Measurements from ENCODE around the gene THRA. TPM values are rescaled to one million over a fixed set of nuclear protein-coding genes. Genes with fewer than 3 reads are reported as not detected.

THRA gene
- total RNA-seq, 1 experiment from 2014 or later: 11.4 TPM

GRCh38 chr17:40099619-40100418 lies 37.1 kb downstream of the THRA start:
- BruUV-seq (replicated peaks): TSS peak; percentile 85
- DNase-seq: no peak

DNA sequence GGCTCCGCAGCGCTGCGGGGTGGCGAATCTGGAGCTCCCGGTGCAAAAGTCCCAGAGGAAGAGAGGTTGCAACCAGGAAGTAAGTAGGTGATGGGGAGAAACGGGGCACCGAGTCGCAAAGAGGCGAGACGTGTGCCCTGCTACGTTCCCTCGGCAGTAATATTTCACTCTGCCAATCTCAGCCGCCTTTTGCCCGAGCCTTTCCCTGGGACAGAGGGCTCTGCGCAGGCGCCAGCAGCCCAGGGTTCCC lies 37.6 kb downstream of the THRA start, which contains the start of gene NR1D1:
NR1D1 (minus strand) TSS at position 171 of the 250 bp plus-strand sequence. CDS start 495 bp downstream, outside the sequence.
- H3K4me3 ChIP-seq: peak within 1 kb of the TSS; percentile 89
- intact Hi-C loops (cut with micrococcal nuclease; ENCODE audit: unreplicated experiment): no loop called here
- DNase-seq: no peak
- TF ChIP-seq EZH2 (IDR thresholded peaks at IDR 0.05; ENCODE audit: low read depth) (no peak), CTCF (conservative IDR thresholded peaks at IDR 0.05) (no peak)
- no peaks in the 10 kb centered on the region for H3K27me3 ChIP-seq (ENCODE audit: insufficient read depth, low read depth)
- no peaks in the 10 kb centered on the region for H3K9me3 ChIP-seq (ENCODE audit: insufficient read depth, low read depth)
- H3K4me1 ChIP-seq (replicated peaks; ENCODE audit: insufficient read depth): peaks cover 56% of the 10 kb centered on the region
- H4K20me1 ChIP-seq (ENCODE audit: insufficient read depth): no peaks in the 10 kb centered on the region
- H3K9me2 ChIP-seq (ENCODE audit: insufficient read depth): no peaks in the 10 kb centered on the region
- peaks cover 32% of the 10 kb centered on the region for H3F3A ChIP-seq (ENCODE audit: insufficient read depth, low read depth)
- peaks cover 7% of the 10 kb centered on the region; the same call in 1 of the 2 replicates for H3K36me3 ChIP-seq (ENCODE audit: low read depth)
- peak within 1 kb of the TSS; percentile 85 for H2AFZ ChIP-seq
- BruUV-seq (replicated peaks): no TSS peak
- peak within 1 kb of the TSS; percentile 79 for H3K4me2 ChIP-seq
- ChIA-PET POLR2A (ENCODE audit: unreplicated experiment) (interaction anchor here (0.6 to 1.4 kb wide), 7 partner anchors 13 to 87 kb away, joined by 3 to 11 read pairs (median 5); partner anchors contain the start of genes CSF3 and MED24), CTCF (interaction anchor here (1.4 kb wide), 1 partner anchor 13 kb away, joined by 8 read pairs; no protein-coding TSS in a partner anchor)
- peak within 1 kb of the TSS; percentile 81 for H3K27ac ChIP-seq
- H3K79me2 ChIP-seq (ENCODE audit: low read depth): peaks cover 23% of the 10 kb centered on the region

More at GRCh38 chr17:40099619-40100418, 37.1 kb downstream of the THRA start:
- Histone ChIP-seq H3K27ac (peak overlapping the region; percentile 81), H3F3A (ENCODE audit: insufficient read depth, low read depth) (peaks cover 32% of the 10 kb centered on the region), H3K4me2 (peak overlapping the region; percentile 79), H3K36me3 (ENCODE audit: low read depth) (peaks cover 9% of the 10 kb centered on the region), H2AFZ (peak overlapping the region; percentile 85), H4K20me1 (ENCODE audit: insufficient read depth) (no peaks in the 10 kb centered on the region), H3K27me3 (ENCODE audit: insufficient read depth, low read depth) (no peaks in the 10 kb centered on the region), H3K79me2 (ENCODE audit: low read depth) (peaks cover 23% of the 10 kb centered on the region), H3K9me2 (ENCODE audit: insufficient read depth) (no peaks in the 10 kb centered on the region), H3K4me1 (replicated peaks; ENCODE audit: insufficient read depth) (peaks cover 51% of the 10 kb centered on the region), H3K9me3 (ENCODE audit: insufficient read depth, low read depth) (no peaks in the 10 kb centered on the region), H3K4me3 (peak overlapping the region; percentile 89)
- ChIA-PET POLR2A (ENCODE audit: unreplicated experiment) (interaction anchor here (0.7 to 1.4 kb wide), 4 partner anchors 14 to 85 kb away, joined by 4 to 11 read pairs (median 8); partner anchors contain the start of genes CSF3 and MED24), CTCF (interaction anchor here (1.4 kb wide), 1 partner anchor 13 kb away, joined by 8 read pairs; no protein-coding TSS in a partner anchor)
- TF ChIP-seq CTCF (conservative IDR thresholded peaks at IDR 0.05): no peak
- no peak for TF ChIP-seq EZH2 (IDR thresholded peaks at IDR 0.05; ENCODE audit: low read depth)
- intact Hi-C loops (cut with micrococcal nuclease; ENCODE audit: unreplicated experiment): no loop called here

DNA sequence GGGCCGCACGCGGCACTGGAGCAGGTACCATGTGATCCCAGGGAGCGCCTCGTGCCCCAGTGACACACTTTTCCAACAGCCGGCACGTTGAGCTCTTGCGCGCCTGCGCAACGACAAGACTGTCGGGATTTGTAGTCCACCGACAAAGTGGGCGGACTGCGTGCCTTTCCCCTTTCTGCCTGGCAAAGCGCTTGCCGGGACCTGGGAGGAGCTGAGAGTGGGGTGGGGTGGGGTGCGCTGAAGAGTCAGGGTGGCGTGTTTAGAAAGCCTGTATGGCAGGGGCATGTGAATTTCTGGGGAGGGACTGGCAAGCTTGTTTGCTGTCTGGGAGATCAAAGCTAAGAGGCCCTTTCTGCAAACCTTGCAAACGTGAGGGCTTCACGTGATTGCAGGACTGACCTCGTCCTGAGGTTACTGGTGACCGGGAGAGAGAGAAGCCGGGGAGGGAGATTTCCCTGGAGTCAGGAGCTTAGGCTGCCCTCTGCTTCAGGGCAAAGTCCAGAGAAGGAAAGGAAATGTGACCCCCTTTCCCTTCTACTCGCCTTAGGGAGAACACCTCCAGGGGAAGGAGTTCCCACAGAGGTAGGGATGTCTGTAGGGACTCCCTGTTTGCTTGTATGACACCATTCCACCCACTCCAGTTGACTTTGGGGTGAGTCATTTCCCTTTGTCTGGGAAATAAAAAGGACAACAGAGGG lies 38.1 kb downstream of the THRA start:
- BruUV-seq (replicated peaks): TSS peak; percentile 47
- Histone ChIP-seq H3K79me2 (ENCODE audit: low read depth) (peaks cover 23% of the 10 kb centered on the region), H3K27ac (peak overlapping the region; percentile 81), H3K4me3 (peak overlapping the region; percentile 89; the same call in 1 of the 2 replicates), H3K27me3 (ENCODE audit: insufficient read depth, low read depth) (no peaks in the 10 kb centered on the region), H3K9me3 (ENCODE audit: insufficient read depth, low read depth) (no peaks in the 10 kb centered on the region), H3F3A (ENCODE audit: insufficient read depth, low read depth) (peaks cover 32% of the 10 kb centered on the region), H3K36me3 (ENCODE audit: low read depth) (peaks cover 4% of the 10 kb centered on the region; the same call in 1 of the 2 replicates), H3K9me2 (ENCODE audit: insufficient read depth) (no peaks in the 10 kb centered on the region), H3K4me2 (peak overlapping the region; percentile 79), H3K4me1 (replicated peaks; ENCODE audit: insufficient read depth) (peaks cover 57% of the 10 kb centered on the region), H2AFZ (0 out of 2 replicates have a peak overlapping the region, but pooled peaks have one; percentile 23), H4K20me1 (ENCODE audit: insufficient read depth) (no peaks in the 10 kb centered on the region)
- peak; percentile 96 to 98 for DNase-seq
- intact Hi-C loops (cut with micrococcal nuclease; ENCODE audit: unreplicated experiment): no loop called here
- ChIA-PET POLR2A (ENCODE audit: unreplicated experiment) (interaction anchor here (0.5 to 1.4 kb wide), 8 partner anchors 13 to 120 kb away, joined by 3 to 11 read pairs (median 5); partner anchors contain the start of genes CSF3, MED24 and PSMD3), CTCF (interaction anchor here (1.4 kb wide), 1 partner anchor 12 kb away, joined by 8 read pairs; no protein-coding TSS in a partner anchor)
- TF ChIP-seq EZH2 (IDR thresholded peaks at IDR 0.05; ENCODE audit: low read depth): no peak
- no peak for TF ChIP-seq CTCF (conservative IDR thresholded peaks at IDR 0.05)
